Thyroid gland (tissue), 4 donors: ENCODE data around the gene CNNM3. TPM values are rescaled to one million over a fixed set of nuclear protein-coding genes. Genes with fewer than 3 reads are reported as not detected.

ENCODE experiments used
- DNase-seq, 2 donors: peaks; one replicate each; pipeline ENCODE4 v3.0.0-alpha.2; 2019
- H3K27ac ChIP-seq, 3 donors: fragments of 200-600 bp; sonication (generic); 1 replicate in 2 of 3; 2 replicates in 1 of 3; pipeline ENCODE4 v1.5.1; 2016 to 2019; ENCODE audit warnings: mild to moderate bottlenecking in 1 of 3, moderate library complexity in 1 of 3
- H3K27me3 ChIP-seq: fragments of 200-600 bp; sonication (generic); one replicate; pipeline ENCODE4 v1.5.1; 2019
- H3K36me3 ChIP-seq, 2 donors: fragments of 200-600 bp; sonication (generic); one replicate each; pipeline ENCODE4 v1.5.1; 2016 to 2019
- H3K4me1 ChIP-seq, 2 donors: fragments of 200-600 bp; sonication (generic); one replicate each; pipeline ENCODE4 v1.5.1; 2017 to 2019
- H3K4me3 ChIP-seq, 3 donors: fragments of 200-600 bp; sonication (generic); replicated peaks in 1 of 3; 1 replicate in 2 of 3; 2 replicates in 1 of 3; pipeline ENCODE4 v1.5.1; 2016; ENCODE audit warnings: mild to moderate bottlenecking in 1 of 3
- H3K9me3 ChIP-seq: fragments of 200-600 bp; sonication (generic); one replicate; pipeline ENCODE4 v1.5.1; 2017
- CTCF ChIP-seq, 6 experiments: fragments of 200-600 bp in 3 of 6; fragments of 450-650 bp in 3 of 6; sonication (generic) in 3 of 6; IDR thresholded peaks; one replicate each; pipeline ENCODE4 v1.5.1; 2016 to 2019; ENCODE audit warnings: antibody characterized with exemption in 6 of 6, mild to moderate bottlenecking in 2 of 6, inconsistent platforms in 1 of 6, moderate library complexity in 1 of 6
- POLR2A ChIP-seq, 2 donors: fragments of 450-650 bp; IDR thresholded peaks; one replicate each; pipeline ENCODE4 v1.6.1; 2017; ENCODE audit warnings: antibody characterized with exemption in 2 of 2, mild to moderate bottlenecking in 2 of 2, moderate library complexity in 1 of 2
- WGBS, 2 donors: methylation state at CpG; one replicate each; pipeline ENCODE4 v1.1.5; 2017; 5-methylcytosine and 5-hydroxymethylcytosine counted together
- intact Hi-C: fragments of 100-400 bp; cut with DNase I; formaldehyde crosslinking; loops from one replicate; pipeline ENCODE4 v1.15.1; 2023
- total RNA-seq, 4 donors: library from RNA; depleted of rRNA; stranded (reverse); fragments of >200 nt; gene quantifications; one replicate each; pipeline ENCODE4 v1.2.3, GENCODE V29; 2016

The CNNM3 gene
- total RNA-seq, 4 donors from 2014 or later = 18.2 to 22.8 (median 20.4) TPM

GRCh38 chr2:96832754-96833507 is 16.9 kb downstream of the CNNM3 start:
- TF ChIP-seq POLR2A (IDR thresholded peaks at IDR 0.05) = peak in 1 of 2 donors; percentile 64
- peak in 1 of 6 experiments; percentile 14 for TF ChIP-seq CTCF (IDR thresholded peaks at IDR 0.05)
- DNase-seq = peak; percentile 93 to 94
- peak overlapping the region; percentile 81 to 84 (median 84) for H3K27ac ChIP-seq
- H3K27me3 ChIP-seq = no peaks in the 10 kb centered on the region
- intact Hi-C loops = no loop called here
- H3K36me3 ChIP-seq = peaks cover 28 to 39% of the 10 kb centered on the region in 2 donors
- H3K4me1 ChIP-seq = peaks cover 15 to 23% of the 10 kb centered on the region in 2 donors
- 30 to 47% methylated on average over 18 of the region's 18 CpGs for WGBS, 2 donors
- no peaks in the 10 kb centered on the region for H3K9me3 ChIP-seq
- H3K4me3 ChIP-seq = no peak overlapping the region

DNA sequence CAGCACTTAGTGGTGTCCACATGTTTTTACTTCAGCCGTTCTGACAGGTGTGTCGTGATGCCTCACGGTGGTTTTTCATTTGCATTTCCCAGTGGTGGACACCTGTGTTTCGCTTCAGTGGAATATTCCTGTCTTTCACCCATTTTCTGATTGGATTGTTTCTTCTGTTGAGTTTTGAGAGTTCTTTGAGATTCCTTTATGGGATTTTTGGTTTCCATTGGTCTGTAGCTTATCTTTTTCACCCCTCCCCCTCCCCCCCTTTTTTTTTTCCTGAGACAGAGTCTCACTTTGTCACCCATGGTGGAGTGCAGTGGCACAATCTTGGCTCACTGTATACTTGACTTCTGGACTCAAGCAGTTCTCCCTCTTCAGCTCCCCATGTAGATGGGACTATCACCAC is 19.8 kb downstream of the CNNM3 start:
- Histone ChIP-seq H3K9me3 (no peaks in the 10 kb centered on the region), H3K27ac (no peak overlapping the region), H3K4me3 (no peak overlapping the region), H3K27me3 (no peaks in the 10 kb centered on the region), H3K4me1 (peaks cover 23 to 25% of the 10 kb centered on the region in 2 donors), H3K36me3 (peaks cover 5 to 11% of the 10 kb centered on the region in 2 donors)
- DNase-seq = no peak
- TF ChIP-seq CTCF (IDR thresholded peaks at IDR 0.05) (no peak), POLR2A (IDR thresholded peaks at IDR 0.05) (no peak)
- intact Hi-C loops = no loop called here
- 95 to 97% methylated on average over 4 of the region's 4 CpGs for WGBS, 2 donors

DNA sequence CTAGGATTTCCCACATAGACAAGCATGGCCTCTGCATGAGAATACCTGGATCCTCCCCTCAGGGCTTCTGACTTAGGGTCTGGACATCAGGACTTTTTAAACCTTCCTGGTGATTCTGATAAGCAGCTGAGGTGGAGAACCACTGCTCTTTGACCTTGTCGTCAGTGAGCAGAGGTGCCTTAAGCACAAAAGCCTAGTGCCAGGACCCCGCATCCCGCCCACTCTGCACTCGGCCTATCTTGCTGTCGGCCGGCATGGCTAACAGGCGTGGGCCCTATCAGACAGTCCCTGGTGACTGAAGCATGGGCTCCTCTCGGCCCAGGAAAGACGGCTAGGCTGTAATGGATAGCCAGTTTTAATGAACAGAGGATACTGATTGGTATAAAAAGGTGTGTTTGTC is 21.5 kb downstream of the CNNM3 start:
- H3K4me3 ChIP-seq = no peak overlapping the region
- no peaks in the 10 kb centered on the region for H3K9me3 ChIP-seq
- no peak for DNase-seq
- 92 to 96% methylated on average over 9 of the region's 9 CpGs for WGBS, 2 donors
- H3K27ac ChIP-seq = no peak overlapping the region
- no peaks in the 10 kb centered on the region for H3K36me3 ChIP-seq
- intact Hi-C loops = no loop called here
- TF ChIP-seq POLR2A (IDR thresholded peaks at IDR 0.05) (no peak), CTCF (IDR thresholded peaks at IDR 0.05) (no peak)
- H3K4me1 ChIP-seq = peaks cover 14 to 18% of the 10 kb centered on the region in 2 donors
- H3K27me3 ChIP-seq = no peaks in the 10 kb centered on the region

DNA sequence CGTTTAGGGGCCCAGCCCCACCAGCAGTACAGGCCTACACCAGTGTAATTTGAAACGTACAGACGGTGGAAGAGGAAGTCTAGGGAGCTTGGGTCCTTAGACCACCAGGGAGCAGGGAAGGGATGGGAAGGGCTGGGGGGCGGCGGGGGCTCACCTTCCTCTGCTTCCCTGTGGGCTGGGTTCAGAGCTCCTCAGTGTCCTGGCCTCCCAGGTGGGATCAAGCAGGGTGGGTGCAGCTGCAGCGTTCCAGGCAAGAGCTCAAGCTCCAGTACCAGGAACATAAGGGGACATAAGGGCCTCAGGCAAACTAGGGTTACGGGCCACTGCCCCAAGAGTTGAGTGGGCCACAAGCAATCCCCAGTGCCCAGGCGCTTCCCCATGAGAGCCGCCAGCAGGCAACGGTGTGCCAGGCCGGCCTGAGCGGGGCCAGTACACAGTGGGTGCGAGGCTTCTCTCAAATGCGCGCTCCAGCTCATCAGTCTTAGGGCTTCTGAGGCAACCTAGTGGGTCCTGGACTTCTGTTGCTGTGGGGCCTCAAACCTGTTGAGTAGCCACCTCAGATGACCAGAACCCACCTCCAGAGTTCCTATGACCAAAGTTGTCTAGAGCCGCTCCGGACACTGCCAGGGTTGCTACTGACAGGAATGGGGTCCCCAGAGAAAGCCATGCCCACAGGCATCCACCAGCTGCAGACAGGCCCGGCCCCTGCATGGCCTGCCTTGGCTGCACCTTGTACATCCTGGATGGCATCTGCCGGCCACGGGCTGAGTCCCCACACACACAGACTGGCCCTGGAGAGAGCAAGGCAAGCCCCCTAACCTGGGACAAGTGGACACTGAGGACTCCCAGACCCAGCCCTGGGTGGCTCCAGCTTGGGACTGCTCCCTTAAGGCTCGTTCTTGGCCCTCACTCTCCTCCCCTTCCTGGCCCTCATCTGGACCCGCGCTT is 22.6 kb downstream of the CNNM3 start:
- peaks cover 4 to 12% of the 10 kb centered on the region in 2 donors for H3K4me1 ChIP-seq
- WGBS, 2 donors = 74 to 89% methylated on average over 13 of the region's 23 CpGs
- no peaks in the 10 kb centered on the region for H3K9me3 ChIP-seq
- H3K27me3 ChIP-seq = no peaks in the 10 kb centered on the region
- no peak overlapping the region for H3K4me3 ChIP-seq
- H3K36me3 ChIP-seq = no peaks in the 10 kb centered on the region
- TF ChIP-seq CTCF (IDR thresholded peaks at IDR 0.05) (no peak), POLR2A (IDR thresholded peaks at IDR 0.05) (no peak)
- intact Hi-C loops = no loop called here
- H3K27ac ChIP-seq = no peak overlapping the region
- DNase-seq = no peak
